HepG2 (cell line): Measurements from ENCODE around the gene CHRNA3. TPM values are rescaled to one million over a fixed set of nuclear protein-coding genes. Genes with fewer than 3 reads are reported as not detected.

Experiments used
- ATAC-seq: fragments of 200-7000 bp; cut with Tn5 transposase; 3 replicates; pipeline ENCODE4 v1.9.1; 2020; ENCODE audit warnings: mild to moderate bottlenecking, moderate library complexity
- BruUV-seq: library from RNA; stranded (reverse); fragments of 400-500 nt; replicated peaks from 2 replicates; lab custom pipeline; 2021; lab: Mats Ljungman, UMichigan
- CTCF ChIA-PET: fragments of 300-600 bp; formaldehyde crosslinking; extraction: SDS; loops from one replicate; lab custom pipeline; 2021; ENCODE audit warnings: low total read pairs, inconsistent platforms, low intra/inter-chr PET ratio; lab: Yijun Ruan, JAX
- POLR2A ChIA-PET: fragments of 350-600 bp; sonication (Branson Sonifier 250); formaldehyde crosslinking; loops from one replicate; lab custom pipeline; 2020; ENCODE audit warnings: antibody characterized with exemption, inconsistent platforms; lab: Yijun Ruan, JAX
- DNase-seq: peaks from one replicate; pipeline ENCODE4 v3.0.0-alpha.2; 2015; ENCODE audit warnings: low spot score
- FAIRE-seq: peaks from 3 replicates; lab custom pipeline; 2011; peaks lifted over from hg19 to GRCh38; lab: Jason Lieb, UNC
- H2AFZ ChIP-seq: one replicate; pipeline ENCODE4 v1.6.1; 2011; ENCODE audit warnings: low read length, inconsistent platforms
- H3K27ac ChIP-seq: fragments of 300-600 bp; 3 replicates; pipeline ENCODE4 v1.8.0; 2011; ENCODE audit warnings: mixed run types, mild to moderate bottlenecking, mixed read lengths, low read length, inconsistent platforms; ENCODE audit not compliant: insufficient read depth; ENCODE audit errors: extremely low read length
- H3K27me3 ChIP-seq, 2 experiments: fragments of 200-600 bp in 1 of 2; 2 replicates in 1 of 2; 3 replicates in 1 of 2; pipeline versions ENCODE4 v1.6.0 to v1.8.0; 2011; ENCODE audit warnings: low read length in 2 of 2, mild to moderate bottlenecking in 2 of 2, moderate library complexity in 2 of 2, inconsistent platforms in 1 of 2; ENCODE audit not compliant: insufficient read depth in 2 of 2, control insufficient read depth in 1 of 2
- H3K36me3 ChIP-seq, 2 experiments: fragments of 200-600 bp in 1 of 2; replicated peaks in 1 of 2; 2 replicates in 1 of 2; 3 replicates in 1 of 2; pipeline versions ENCODE4 v1.5.1 to v1.8.0; 2011; ENCODE audit warnings: low read length in 2 of 2, inconsistent platforms in 1 of 2; ENCODE audit not compliant: insufficient read depth in 2 of 2, control insufficient read depth in 1 of 2
- H3K4me1 ChIP-seq: 2 replicates; pipeline ENCODE4 v1.5.1; 2012; ENCODE audit warnings: low read length, inconsistent platforms; ENCODE audit not compliant: insufficient read depth
- H3K4me2 ChIP-seq: 2 replicates; pipeline ENCODE4 v1.6.0; 2011; ENCODE audit warnings: low read depth, low read length, inconsistent platforms
- H3K4me3 ChIP-seq, 3 experiments: fragments of 200-600 bp in 1 of 3; sonication (generic), shearing (Covaris generic) in 1 of 3; replicated peaks in 1 of 3; 2 replicates each; pipeline ENCODE4 v1.5.1; 2011 to 2016; ENCODE audit warnings: low read length in 3 of 3, inconsistent platforms in 2 of 3, low read depth in 2 of 3, mild to moderate bottlenecking in 2 of 3, control low read depth in 1 of 3, mixed read lengths in 1 of 3; ENCODE audit not compliant: insufficient read depth in 1 of 3
- H3K79me2 ChIP-seq: one replicate; pipeline ENCODE4 v1.6.1; 2011; ENCODE audit warnings: low read length, inconsistent platforms; ENCODE audit not compliant: insufficient read depth
- H3K9ac ChIP-seq: 2 replicates; pipeline ENCODE4 v1.6.0; 2011; ENCODE audit warnings: mild to moderate bottlenecking, low read depth, low read length, inconsistent platforms; ENCODE audit not compliant: insufficient read depth
- H3K9me3 ChIP-seq: 2 replicates; pipeline ENCODE4 v1.5.1; 2012; ENCODE audit warnings: mild to moderate bottlenecking, low read length
- H4K20me1 ChIP-seq: 2 replicates; pipeline ENCODE4 v1.6.0; 2011; ENCODE audit warnings: inconsistent platforms, mild to moderate bottlenecking, low read length, moderate library complexity; ENCODE audit not compliant: insufficient read depth
- AGO1 ChIP-seq: fragments of 200-400 bp; formaldehyde crosslinking; IDR thresholded peaks from 2 replicates; pipeline ENCODE4 v1.6.1; 2017; ENCODE audit warnings: mild to moderate bottlenecking, low read depth, low read length, moderate library complexity; ENCODE audit not compliant: poor library complexity, severe bottlenecking
- CCDC6 ChIP-seq: sonication (generic); formaldehyde crosslinking; IDR thresholded peaks from 2 replicates; pipeline ENCODE4 v1.8.1; 2022; ENCODE audit warnings: mild to moderate bottlenecking, missing genetic modification reagents, moderate library complexity
- ELF4 ChIP-seq: sonication (generic); formaldehyde crosslinking; IDR thresholded peaks from 2 replicates; pipeline ENCODE4 v1.5.0; 2020; ENCODE audit warnings: missing genetic modification reagents, mild to moderate bottlenecking, moderate library complexity, borderline replicate concordance
- FOSL1 ChIP-seq: sonication (generic); formaldehyde crosslinking; IDR thresholded peaks from 2 replicates; pipeline ENCODE4 v1.9.0; 2021; ENCODE audit warnings: missing genetic modification reagents, borderline replicate concordance
- GATAD1 ChIP-seq: IDR thresholded peaks from 2 replicates; pipeline ENCODE4 v1.6.1; 2016; ENCODE audit warnings: missing genetic modification reagents, missing compliant biosample characterization
- GATAD2A ChIP-seq: IDR thresholded peaks from 2 replicates; pipeline ENCODE4 v1.6.1; 2016
- HDAC2 ChIP-seq: sonication (generic); formaldehyde crosslinking; IDR thresholded peaks from 2 replicates; pipeline ENCODE4 v1.4.0; 2020; ENCODE audit warnings: missing genetic modification reagents
- HNRNPH1 ChIP-seq: fragments of 200-400 bp; formaldehyde crosslinking; optimal IDR thresholded peaks from 2 replicates; pipeline ENCODE3; 2017; ENCODE audit warnings: mild to moderate bottlenecking, low read depth, low read length
- KAT2B ChIP-seq: fragments of 150-350 bp; IDR thresholded peaks from 2 replicates; pipeline ENCODE4 v1.6.1; 2014; ENCODE audit warnings: low read depth, low read length, borderline replicate concordance
- PHF21A ChIP-seq: sonication (generic); formaldehyde crosslinking; IDR thresholded peaks from 2 replicates; pipeline ENCODE4 v1.5.0; 2020; ENCODE audit warnings: mild to moderate bottlenecking, missing genetic modification reagents
- RXRB ChIP-seq: IDR thresholded peaks from 2 replicates; pipeline ENCODE4 v1.6.1; 2016; ENCODE audit warnings: borderline replicate concordance, missing genetic modification reagents, missing compliant biosample characterization
- STAG1 ChIP-seq: sonication (generic); formaldehyde crosslinking; IDR thresholded peaks from 2 replicates; pipeline ENCODE4 v1.4.0; 2020; ENCODE audit warnings: missing genetic modification reagents
- TAF15 ChIP-seq: fragments of 200-400 bp; formaldehyde crosslinking; IDR thresholded peaks from one replicate; pipeline ENCODE4 v1.6.1; 2018; ENCODE audit warnings: mild to moderate bottlenecking, low read depth, low read length; ENCODE audit not compliant: poor library complexity, severe bottlenecking
- ZFY ChIP-seq: sonication (generic); formaldehyde crosslinking; IDR thresholded peaks from 2 replicates; pipeline ENCODE4 v1.4.0; 2020; ENCODE audit warnings: missing genetic modification reagents
- ZNF367 ChIP-seq: sonication (generic); formaldehyde crosslinking; IDR thresholded peaks from 2 replicates; pipeline ENCODE4 v1.4.0; 2020; ENCODE audit warnings: missing genetic modification reagents, borderline replicate concordance
- ZNF768 ChIP-seq: sonication (generic); formaldehyde crosslinking; IDR thresholded peaks from 2 replicates; pipeline ENCODE4 v1.4.0; 2020; ENCODE audit warnings: missing genetic modification reagents
- ZNF772 ChIP-seq: sonication (generic); formaldehyde crosslinking; IDR thresholded peaks from 2 replicates; pipeline ENCODE4 v1.5.0; 2020; ENCODE audit warnings: mild to moderate bottlenecking, missing genetic modification reagents
- WGBS: methylation state at CpG from one replicate; pipeline ENCODE4 v1.1.6; 2017; ENCODE audit warnings: low lambda C conversion rate; 5-methylcytosine and 5-hydroxymethylcytosine counted together
- in situ Hi-C: cut with HindIII; loops from 2 replicates; pipeline ENCODE4 v1.10.0; 2017; ENCODE audit warnings: low pct_unique_long_range_greater_than_20kb; ENCODE audit not compliant: extremely low pct_ligation_motif_present
- intact Hi-C: fragments of 100-400 bp; cut with micrococcal nuclease; formaldehyde crosslinking; loops from one replicate; pipeline ENCODE4 v1.10.0; 2022; ENCODE audit not compliant: unreplicated experiment
- polyA plus RNA-seq, 8 experiments: library from polyadenylated mRNA; depleted of rRNA in 3 of 8; stranded (reverse) in 7 of 8; unstranded in 1 of 8; fragments of >200 nt; fragmentation: Illumina TruSeq in 4 of 8; extraction: Trizol in 4 of 8; gene quantifications; 2 replicates each; pipeline versions ENCODE4 v1.2.1 to v1.2.3, GENCODE V29; 2011 to 2016; ENCODE audit warnings: low read depth in 4 of 8, missing spikeins in 1 of 8, mixed read lengths in 1 of 8; ENCODE audit not compliant: insufficient read depth in 1 of 8
- total RNA-seq, 5 experiments: library from RNA; depleted of rRNA; stranded (reverse); fragments of >200 nt; fragmentation: Illumina TruSeq; extraction: Trizol; gene quantifications; 2 replicates each; pipeline ENCODE4 v1.2.3, GENCODE V29; 2016; ENCODE audit warnings: low read depth in 1 of 5
- TF ChIP-seq, protein P1 (sequence below): sonication (generic); formaldehyde crosslinking; IDR thresholded peaks from 2 replicates; pipeline ENCODE4 v1.4.0; 2020; ENCODE audit warnings: missing genetic modification reagents

Gene CHRNA3
- total and polyA plus RNA-seq, 2 of the 13 experiments (the other 11 are each of a cell fraction or from before 2014, with no cell fraction given), result not detected

DNA sequence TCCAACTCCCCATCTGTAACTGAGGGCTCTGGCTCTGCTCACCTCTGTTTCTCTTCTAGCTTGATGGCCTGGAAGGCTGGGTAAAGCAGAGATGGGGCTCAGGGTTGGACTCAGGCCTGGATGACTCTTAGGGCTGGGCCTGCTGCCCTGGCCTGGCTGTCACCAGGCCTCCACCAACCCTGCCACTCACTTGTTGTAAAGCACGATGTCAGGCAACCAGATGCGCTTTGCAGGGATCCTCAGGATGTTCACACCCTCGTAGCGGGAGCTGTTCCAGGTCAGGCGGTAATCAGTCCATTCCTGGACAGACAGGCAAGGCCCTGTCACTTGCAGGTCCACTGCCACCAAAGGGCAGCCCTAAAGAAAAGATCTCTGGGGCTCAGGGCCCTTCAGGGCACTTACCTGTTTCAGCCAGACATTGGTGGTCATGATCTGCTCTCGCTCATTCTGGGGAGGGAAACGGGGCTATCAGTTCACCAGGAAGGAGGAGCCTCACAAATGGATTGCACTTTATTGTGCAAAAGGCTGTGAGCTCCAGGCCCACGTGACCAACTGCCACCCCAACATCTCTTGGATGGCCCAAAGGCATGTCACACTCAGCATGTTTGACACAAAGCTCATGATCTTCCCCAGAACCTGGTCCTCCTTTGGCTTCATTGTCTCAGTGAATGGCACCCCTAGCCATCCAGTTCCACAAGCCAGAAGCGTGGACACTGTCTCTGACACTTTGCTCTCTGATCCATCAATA lies 10.3 kb upstream of the CHRNA3 start:
- Histone ChIP-seq H3K4me3 (no peak overlapping the region), H3K27ac (no peak overlapping the region), H3K36me3 (no peaks in the 10 kb centered on the region), H4K20me1 (no peaks in the 10 kb centered on the region), H3K4me1 (no peaks in the 10 kb centered on the region), H3K27me3 (peaks cover 6 to 46% of the 10 kb centered on the region in 2 experiments), H2AFZ (no peak overlapping the region), H3K79me2 (no peaks in the 10 kb centered on the region), H3K9me3 (no peaks in the 10 kb centered on the region), H3K4me2 (no peak overlapping the region), H3K9ac (no peak overlapping the region)
- CTCF ChIA-PET, result no interaction called here
- no TSS peak for BruUV-seq
- WGBS, result 16% methylated on average over 4 of the region's 9 CpGs
- intact Hi-C loops (no loop called here), in situ Hi-C loops (no loop called here)
- ATAC-seq (no peak), DNase-seq (no peak), FAIRE-seq (no peak)
- no peak for TF ChIP-seq TAF15
- no peak for TF ChIP-seq FOSL1
- TF ChIP-seq ZFY (CRISPR knock-in tag), result no peak
- no peak for TF ChIP-seq RXRB (CRISPR knock-in tag)
- TF ChIP-seq STAG1 (CRISPR knock-in tag), result no peak
- TF ChIP-seq ELF4 (CRISPR knock-in tag), result no peak
- TF ChIP-seq ZNF768 (CRISPR knock-in tag), result no peak
- TF ChIP-seq KAT2B, result no peak
- no peak for TF ChIP-seq AGO1
- no peak for TF ChIP-seq GATAD1 (CRISPR knock-in tag)
- TF ChIP-seq, protein P1, sequence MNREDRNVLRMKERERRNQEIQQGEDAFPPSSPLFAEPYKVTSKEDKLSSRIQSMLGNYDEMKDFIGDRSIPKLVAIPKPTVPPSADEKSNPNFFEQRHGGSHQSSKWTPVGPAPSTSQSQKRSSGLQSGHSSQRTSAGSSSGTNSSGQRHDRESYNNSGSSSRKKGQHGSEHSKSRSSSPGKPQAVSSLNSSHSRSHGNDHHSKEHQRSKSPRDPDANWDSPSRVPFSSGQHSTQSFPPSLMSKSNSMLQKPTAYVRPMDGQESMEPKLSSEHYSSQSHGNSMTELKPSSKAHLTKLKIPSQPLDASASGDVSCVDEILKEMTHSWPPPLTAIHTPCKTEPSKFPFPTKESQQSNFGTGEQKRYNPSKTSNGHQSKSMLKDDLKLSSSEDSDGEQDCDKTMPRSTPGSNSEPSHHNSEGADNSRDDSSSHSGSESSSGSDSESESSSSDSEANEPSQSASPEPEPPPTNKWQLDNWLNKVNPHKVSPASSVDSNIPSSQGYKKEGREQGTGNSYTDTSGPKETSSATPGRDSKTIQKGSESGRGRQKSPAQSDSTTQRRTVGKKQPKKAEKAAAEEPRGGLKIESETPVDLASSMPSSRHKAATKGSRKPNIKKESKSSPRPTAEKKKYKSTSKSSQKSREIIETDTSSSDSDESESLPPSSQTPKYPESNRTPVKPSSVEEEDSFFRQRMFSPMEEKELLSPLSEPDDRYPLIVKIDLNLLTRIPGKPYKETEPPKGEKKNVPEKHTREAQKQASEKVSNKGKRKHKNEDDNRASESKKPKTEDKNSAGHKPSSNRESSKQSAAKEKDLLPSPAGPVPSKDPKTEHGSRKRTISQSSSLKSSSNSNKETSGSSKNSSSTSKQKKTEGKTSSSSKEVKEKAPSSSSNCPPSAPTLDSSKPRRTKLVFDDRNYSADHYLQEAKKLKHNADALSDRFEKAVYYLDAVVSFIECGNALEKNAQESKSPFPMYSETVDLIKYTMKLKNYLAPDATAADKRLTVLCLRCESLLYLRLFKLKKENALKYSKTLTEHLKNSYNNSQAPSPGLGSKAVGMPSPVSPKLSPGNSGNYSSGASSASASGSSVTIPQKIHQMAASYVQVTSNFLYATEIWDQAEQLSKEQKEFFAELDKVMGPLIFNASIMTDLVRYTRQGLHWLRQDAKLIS (CRISPR knock-in tag), result no peak
- TF ChIP-seq ZNF772 (CRISPR knock-in tag), result no peak
- TF ChIP-seq GATAD2A (CRISPR knock-in tag), result no peak
- TF ChIP-seq ZNF367, result no peak
- no peak for TF ChIP-seq HNRNPH1
- no peak for TF ChIP-seq HDAC2 (CRISPR knock-in tag)
- no peak for TF ChIP-seq PHF21A (CRISPR knock-in tag)
- TF ChIP-seq CCDC6, result no peak
- POLR2A ChIA-PET, result no interaction called here
